HEK293 (cell line): ENCODE data around the gene OCA2.

ENCODE experiments used
- CTCF ChIA-PET: fragments of 350-600 bp; formaldehyde crosslinking; extraction: SDS; loops from one replicate; lab custom pipeline; 2021; ENCODE audit warnings: antibody characterized with exemption; lab: Yijun Ruan, JAX
- POLR2A ChIA-PET: fragments of 300-600 bp; formaldehyde crosslinking; extraction: SDS; loops from one replicate; lab custom pipeline; 2020; ENCODE audit warnings: antibody characterized with exemption, inconsistent platforms; lab: Yijun Ruan, JAX
- H3K27ac ChIP-seq: fragments of 200-500 bp; sonication (Bioruptor generic); 2 replicates; pipeline ENCODE4 v1.5.1; 2014; ENCODE audit warnings: low read depth, low read length, control low read depth, inconsistent platforms; ENCODE audit errors: extremely low read depth
- H3K36me3 ChIP-seq, 2 experiments: fragments of 200-500 bp in 1 of 2; sonication (Bioruptor generic) in 1 of 2; 1 replicate in 1 of 2; 2 replicates in 1 of 2; pipeline ENCODE4 v1.5.1; 2014 to 2017; ENCODE audit warnings: inconsistent platforms in 2 of 2, low read length in 2 of 2; ENCODE audit not compliant: control insufficient read depth in 2 of 2, insufficient read depth in 1 of 2
- H3K4me1 ChIP-seq: fragments of 200-500 bp; sonication (Bioruptor generic); 2 replicates; pipeline ENCODE4 v1.5.1; 2014; ENCODE audit warnings: mild to moderate bottlenecking, low read length, inconsistent platforms; ENCODE audit not compliant: control insufficient read depth, insufficient read depth
- H3K4me3 ChIP-seq: 2 replicates; pipeline ENCODE4 v1.5.1; 2011; ENCODE audit warnings: low read depth, mild to moderate bottlenecking, control low read depth, low read length, moderate library complexity
- H3K9me3 ChIP-seq: fragments of 200-500 bp; sonication (Bioruptor generic); 2 replicates; pipeline ENCODE4 v1.5.1; 2014; ENCODE audit warnings: low read depth, low read length, inconsistent platforms; ENCODE audit not compliant: control insufficient read depth, insufficient read depth
- MEIS1 ChIP-seq: sonication (generic); formaldehyde crosslinking; IDR thresholded peaks from 2 replicates; pipeline ENCODE4 v1.8.1; 2022; ENCODE audit warnings: missing genetic modification reagents, mild to moderate bottlenecking, borderline replicate concordance
- MYNN ChIP-seq: fragments of 450-650 bp; formaldehyde crosslinking; IDR thresholded peaks from 2 replicates; pipeline ENCODE4 v1.5.1; 2016; ENCODE audit warnings: missing biosample characterization, missing genetic modification characterization, borderline replicate concordance
- MZF1 ChIP-seq: fragments of 450-650 bp; formaldehyde crosslinking; IDR thresholded peaks from 2 replicates; pipeline ENCODE4 v1.5.1; 2017; ENCODE audit warnings: missing biosample characterization, missing genetic modification characterization, borderline replicate concordance
- OSR2 ChIP-seq: fragments of 450-650 bp; formaldehyde crosslinking; IDR thresholded peaks from 2 replicates; pipeline ENCODE4 v1.5.1; 2016; ENCODE audit warnings: missing biosample characterization, missing genetic modification characterization
- PATZ1 ChIP-seq: fragments of 450-650 bp; formaldehyde crosslinking; IDR thresholded peaks from 2 replicates; pipeline ENCODE4 v1.5.1; 2016; ENCODE audit warnings: missing biosample characterization, missing genetic modification characterization
- PRDM4 ChIP-seq: fragments of 450-650 bp; formaldehyde crosslinking; IDR thresholded peaks from 2 replicates; pipeline ENCODE4 v1.5.1; 2017; ENCODE audit warnings: missing biosample characterization, missing genetic modification characterization
- PRDM6 ChIP-seq: fragments of 450-650 bp; formaldehyde crosslinking; IDR thresholded peaks from 2 replicates; pipeline ENCODE4 v1.5.1; 2017; ENCODE audit warnings: missing biosample characterization, missing genetic modification characterization
- SCRT2 ChIP-seq: fragments of 450-650 bp; formaldehyde crosslinking; IDR thresholded peaks from 2 replicates; pipeline ENCODE4 v1.5.1; 2016; ENCODE audit warnings: missing biosample characterization, missing genetic modification characterization
- ZBTB20 ChIP-seq: fragments of 450-650 bp; formaldehyde crosslinking; IDR thresholded peaks from 2 replicates; pipeline ENCODE4 v1.5.1; 2016; ENCODE audit warnings: missing biosample characterization, missing genetic modification characterization
- ZFHX2 ChIP-seq: fragments of 450-650 bp; formaldehyde crosslinking; conservative IDR thresholded peaks from 2 replicates; pipeline ENCODE4 v1.5.1; 2016; ENCODE audit warnings: missing biosample characterization, missing genetic modification characterization
- ZIC2 ChIP-seq: fragments of 450-650 bp; formaldehyde crosslinking; IDR thresholded peaks from 2 replicates; pipeline ENCODE4 v1.5.1; 2016; ENCODE audit warnings: missing biosample characterization, missing genetic modification characterization
- ZNF133 ChIP-seq: fragments of 450-650 bp; formaldehyde crosslinking; IDR thresholded peaks from 2 replicates; pipeline ENCODE4 v1.5.1; 2016; ENCODE audit warnings: missing biosample characterization, missing genetic modification characterization
- ZNF169 ChIP-seq: fragments of 450-650 bp; formaldehyde crosslinking; IDR thresholded peaks from 2 replicates; pipeline ENCODE4 v1.5.1; 2016; ENCODE audit warnings: missing biosample characterization, missing genetic modification characterization
- ZNF223 ChIP-seq: fragments of 450-650 bp; formaldehyde crosslinking; IDR thresholded peaks from 2 replicates; pipeline ENCODE4 v1.5.1; 2016; ENCODE audit warnings: missing biosample characterization, missing genetic modification characterization
- ZNF341 ChIP-seq: fragments of 450-650 bp; formaldehyde crosslinking; IDR thresholded peaks from 2 replicates; pipeline ENCODE4; 2016; ENCODE audit warnings: low read depth, missing biosample characterization, missing genetic modification characterization
- ZNF354C ChIP-seq: fragments of 450-650 bp; formaldehyde crosslinking; IDR thresholded peaks from 2 replicates; pipeline ENCODE4 v1.5.1; 2016; ENCODE audit warnings: missing biosample characterization, missing genetic modification characterization, low read depth, borderline replicate concordance
- ZNF558 ChIP-seq: fragments of 450-650 bp; formaldehyde crosslinking; IDR thresholded peaks from 2 replicates; pipeline ENCODE4 v1.5.1; 2016; ENCODE audit warnings: missing biosample characterization, missing genetic modification characterization
- ZNF560 ChIP-seq: fragments of 450-650 bp; formaldehyde crosslinking; IDR thresholded peaks from 2 replicates; pipeline ENCODE4 v1.5.1; 2017; ENCODE audit warnings: missing biosample characterization, missing genetic modification characterization, borderline replicate concordance
- ZNF580 ChIP-seq: fragments of 450-650 bp; formaldehyde crosslinking; IDR thresholded peaks from 2 replicates; pipeline ENCODE4 v1.5.1; 2016; ENCODE audit warnings: missing biosample characterization, missing genetic modification characterization
- ZNF624 ChIP-seq: fragments of 450-650 bp; formaldehyde crosslinking; IDR thresholded peaks from 2 replicates; pipeline ENCODE4 v1.5.1; 2017; ENCODE audit warnings: missing biosample characterization, missing genetic modification characterization
- ZNF768 ChIP-seq: fragments of 450-650 bp; formaldehyde crosslinking; IDR thresholded peaks from 2 replicates; pipeline ENCODE4 v1.5.1; 2018; ENCODE audit warnings: missing biosample characterization, mild to moderate bottlenecking, missing genetic modification characterization

Gene OCA2

GRCh38 chr15:28023422-28023821 lies 75.7 kb downstream of the OCA2 start:
- ChIA-PET POLR2A (no interaction called here), CTCF (interaction anchor here (2.6 kb wide), 1 partner anchor 28 kb away, joined by 16 read pairs; no protein-coding TSS in a partner anchor)
- Histone ChIP-seq H3K9me3 (no peaks in the 10 kb centered on the region), H3K27ac (no peak overlapping the region), H3K4me3 (no peak overlapping the region), H3K4me1 (no peaks in the 10 kb centered on the region), H3K36me3 (no peaks in the 10 kb centered on the region)
- TF ChIP-seq ZNF560 (tag by site-specific recombination) (no peak), ZNF624 (no peak), ZNF169 (tag by site-specific recombination) (no peak), ZFHX2 (tag by site-specific recombination) (peak; percentile 29; the same call in 1 of the 2 replicates)

- H3K4me3 ChIP-seq: no peak overlapping the region
- H3K4me1 ChIP-seq: no peaks in the 10 kb centered on the region
- ChIA-PET POLR2A (no interaction called here), CTCF (interaction anchor here (2.6 kb wide), 1 partner anchor 28 kb away, joined by 16 read pairs; no protein-coding TSS in a partner anchor)
- TF ChIP-seq ZNF133: no peak
- TF ChIP-seq OSR2: no peak
- no peak for TF ChIP-seq ZNF558 (tag by site-specific recombination)
- TF ChIP-seq MZF1 (tag by site-specific recombination): no peak
- no peak for TF ChIP-seq MYNN (tag by site-specific recombination)
- TF ChIP-seq ZNF580 (tag by site-specific recombination): no peak
- no peak for TF ChIP-seq ZNF768 (tag by site-specific recombination)
- no peak for TF ChIP-seq ZNF354C
- no peak for TF ChIP-seq SCRT2 (tag by site-specific recombination)
- TF ChIP-seq PRDM6 (tag by site-specific recombination): no peak
- H3K27ac ChIP-seq: no peak overlapping the region
- H3K9me3 ChIP-seq: no peaks in the 10 kb centered on the region
- no peaks in the 10 kb centered on the region for H3K36me3 ChIP-seq
Measured at GRCh38 chr15:28022961-28023360, 76.2 kb downstream of the OCA2 start.

- H3K4me1 ChIP-seq: no peaks in the 10 kb centered on the region
- TF ChIP-seq MEIS1 (CRISPR knock-in tag): no peak
- H3K9me3 ChIP-seq: no peaks in the 10 kb centered on the region
- no peak overlapping the region for H3K4me3 ChIP-seq
- no peaks in the 10 kb centered on the region for H3K36me3 ChIP-seq
- no peak overlapping the region for H3K27ac ChIP-seq
- CTCF ChIA-PET: interaction anchor here (0.6 to 2.7 kb wide), 20 partner anchors 8 to 1131 kb away, joined by 3 to 29 read pairs (median 4); no protein-coding TSS in a partner anchor
- POLR2A ChIA-PET: interaction anchor here (0.9 kb wide), 1 partner anchor 77 kb away, joined by 3 read pairs; the partner anchor contains the start of gene OCA2
Measured at GRCh38 chr15:28022181-28022580, 76.9 kb downstream of the OCA2 start.

- ChIA-PET CTCF (interaction anchor here (0.6 to 2.7 kb wide), 22 partner anchors 9 to 1130 kb away, joined by 3 to 29 read pairs (median 4); no protein-coding TSS in a partner anchor), POLR2A (interaction anchor here (0.9 kb wide), 1 partner anchor 78 kb away, joined by 3 read pairs; the partner anchor contains the start of gene OCA2)
- no peaks in the 10 kb centered on the region for H3K4me1 ChIP-seq
- TF ChIP-seq ZBTB20 (tag by site-specific recombination) (peak; percentile 37; the same call in 1 of the 2 replicates), ZNF768 (tag by site-specific recombination) (no peak), ZNF341 (tag by site-specific recombination) (peak; percentile 92), ZIC2 (tag by site-specific recombination) (peak; percentile 69), PATZ1 (tag by site-specific recombination) (peak; percentile 40; the same call in 1 of the 2 replicates), ZNF223 (tag by site-specific recombination) (no peak), PRDM4 (tag by site-specific recombination) (no peak)
Measured at GRCh38 chr15:28021281-28022039, 77.7 kb downstream of the OCA2 start.

More at GRCh38 chr15:28021281-28022039, 77.7 kb downstream of the OCA2 start:
- H3K36me3 ChIP-seq: no peaks in the 10 kb centered on the region
- H3K4me3 ChIP-seq: no peak overlapping the region
- no peak overlapping the region for H3K27ac ChIP-seq
- no peaks in the 10 kb centered on the region for H3K9me3 ChIP-seq
